Brain microvascular endothelial cell (primary cell): Measurements from ENCODE around the gene TNFRSF1A.
A peak's percentile ranks its signal among the peaks of the same experiment; 100 is the strongest.

Experiments used
- DNase-seq: peaks from one replicate; pipeline ENCODE4 v3.0.0-alpha.2; 2020
- H3K27ac ChIP-seq: fragments of 250-450 bp; sonication (Bioruptor Pico); 2 replicates; pipeline ENCODE4 v1.5.1; 2020; ENCODE audit warnings: mild to moderate bottlenecking, moderate library complexity
- H3K27me3 ChIP-seq: fragments of 250-450 bp; sonication (Bioruptor Pico); replicated peaks from 2 replicates; pipeline ENCODE4 v1.5.1; 2020; ENCODE audit warnings: mild to moderate bottlenecking
- H3K36me3 ChIP-seq: fragments of 250-450 bp; sonication (Bioruptor Pico); replicated peaks from 2 replicates; pipeline ENCODE4 v1.5.1; 2020; ENCODE audit warnings: mild to moderate bottlenecking
- H3K4me3 ChIP-seq: 2 replicates; pipeline ENCODE4 v1.5.1; 2011; ENCODE audit warnings: low read depth, mild to moderate bottlenecking, control low read depth, low read length, moderate library complexity
- CTCF ChIP-seq: IDR thresholded peaks from 2 replicates; pipeline ENCODE4 v1.5.1; 2011; ENCODE audit warnings: low read depth, mild to moderate bottlenecking, moderate library complexity, low read length, control low read depth, inconsistent platforms; ENCODE audit errors: missing control alignments
- in situ Hi-C: cut with HindIII; loops from 2 replicates; pipeline ENCODE4 v1.10.0; 2017; ENCODE audit warnings: low sequenced_read_pairs, low pct_ligation_motif_present

Gene TNFRSF1A

GRCh38 chr12:6285063-6285477, 56.8 kb downstream of the TNFRSF1A start:
- TF ChIP-seq CTCF, result peak; percentile 88
- DNase-seq, result peak; percentile 38
- no peak overlapping the region for H3K4me3 ChIP-seq
- peak overlapping the region; percentile 89 for H3K27ac ChIP-seq
- H3K36me3 ChIP-seq, result no peaks in the 10 kb centered on the region
- H3K27me3 ChIP-seq, result no peaks in the 10 kb centered on the region
- in situ Hi-C loops, result no loop called here

GRCh38 chr12:6284273-6284672, 57.6 kb downstream of the TNFRSF1A start:
- Histone ChIP-seq H3K27me3 (no peaks in the 10 kb centered on the region), H3K27ac (no peak overlapping the region), H3K36me3 (no peaks in the 10 kb centered on the region), H3K4me3 (no peak overlapping the region)
- in situ Hi-C loops, result no loop called here
- no peak for DNase-seq
- no peak for TF ChIP-seq CTCF

GRCh38 chr12:6282453-6282840, 59.4 kb downstream of the TNFRSF1A start:
- Histone ChIP-seq H3K27ac (no peak overlapping the region), H3K27me3 (no peaks in the 10 kb centered on the region), H3K4me3 (no peak overlapping the region), H3K36me3 (no peaks in the 10 kb centered on the region)
- in situ Hi-C loops, result no loop called here
- TF ChIP-seq CTCF, result no peak
- DNase-seq, result no peak

- DNase-seq, result no peak
- in situ Hi-C loops, result no loop called here
- no peak overlapping the region for H3K27ac ChIP-seq
Measured at GRCh38 chr12:6281081-6281809, 60.6 kb downstream of the TNFRSF1A start.

GRCh38 chr12:6280672-6281071, 61.2 kb downstream of the TNFRSF1A start:
- H3K27me3 ChIP-seq, result no peaks in the 10 kb centered on the region
- DNase-seq, result no peak
- in situ Hi-C loops, result no loop called here
- no peaks in the 10 kb centered on the region for H3K36me3 ChIP-seq
- peak overlapping the region; percentile 73 for H3K27ac ChIP-seq
- no peak for TF ChIP-seq CTCF
- no peak overlapping the region for H3K4me3 ChIP-seq

More at GRCh38 chr12:6281081-6281809, 60.6 kb downstream of the TNFRSF1A start:
- Histone ChIP-seq H3K4me3 (no peak overlapping the region), H3K27me3 (no peaks in the 10 kb centered on the region), H3K36me3 (no peaks in the 10 kb centered on the region)
- TF ChIP-seq CTCF, result no peak

GRCh38 chr12:6280053-6280469, 61.8 kb downstream of the TNFRSF1A start:
- no peak for TF ChIP-seq CTCF
- no peaks in the 10 kb centered on the region for H3K36me3 ChIP-seq
- in situ Hi-C loops, result no loop called here
- H3K27ac ChIP-seq, result peak overlapping the region; percentile 73
- H3K4me3 ChIP-seq, result no peak overlapping the region
- H3K27me3 ChIP-seq, result no peaks in the 10 kb centered on the region
- DNase-seq, result peak; percentile 68
